IMR-90 (cell line): ENCODE results near the gene JAKMIP3. TPM values are rescaled to one million over a fixed set of nuclear protein-coding genes. Genes with fewer than 3 reads are reported as not detected.

Experiments
- ATAC-seq: fragments of 200-7000 bp; cut with Tn5 transposase; 2 replicates; pipeline ENCODE4 v1.9.1; 2020; ENCODE audit warnings: low read depth, mild to moderate bottlenecking, moderate library complexity
- BruUV-seq: library from RNA; stranded (reverse); fragments of 400-500 nt; replicated peaks from 2 replicates; lab custom pipeline; 2021; lab: Mats Ljungman, UMichigan
- CTCF ChIA-PET: fragments of 300-600 bp; formaldehyde crosslinking; extraction: SDS; loops from one replicate; lab custom pipeline; 2021; ENCODE audit warnings: antibody characterized with exemption; lab: Yijun Ruan, JAX
- POLR2A ChIA-PET: fragments of 300-600 bp; sonication (Branson Sonifier 250); formaldehyde crosslinking; loops from one replicate; lab custom pipeline; 2022; ENCODE audit warnings: antibody characterized with exemption; ENCODE audit not compliant: unreplicated experiment; lab: Charles Lee
- DNase-seq: peaks from one replicate; pipeline ENCODE4 v3.0.0; 2013
- H2AFZ ChIP-seq: replicated peaks from 2 replicates; pipeline ENCODE3; 2013; ENCODE audit warnings: low read length, mild to moderate bottlenecking; ENCODE audit not compliant: poor library complexity
- H2AK5ac ChIP-seq: 2 replicates; pipeline ENCODE4 v1.6.1; 2013; ENCODE audit warnings: low read depth, low read length, inconsistent platforms
- H2AK9ac ChIP-seq: replicated peaks from 2 replicates; pipeline ENCODE3; 2013; ENCODE audit warnings: mild to moderate bottlenecking, low read depth, low read length, moderate library complexity; ENCODE audit not compliant: poor library complexity
- H2BK120ac ChIP-seq: 2 replicates; pipeline ENCODE4 v1.6.1; 2013; ENCODE audit warnings: low read depth, low read length, inconsistent platforms
- H2BK15ac ChIP-seq: 3 replicates; pipeline ENCODE4 v1.6.1; 2013; ENCODE audit warnings: low read depth, low read length, inconsistent platforms
- H2BK20ac ChIP-seq: 2 replicates; pipeline ENCODE4 v1.6.1; 2013; ENCODE audit warnings: low read depth, mild to moderate bottlenecking, inconsistent platforms, low read length, moderate library complexity
- H2BK5ac ChIP-seq: 2 replicates; pipeline ENCODE4 v1.6.1; 2013; ENCODE audit warnings: mild to moderate bottlenecking, low read depth, low read length, inconsistent platforms; ENCODE audit not compliant: poor library complexity, severe bottlenecking
- H3K14ac ChIP-seq: replicated peaks from 2 replicates; pipeline ENCODE4 v1.6.1; 2013; ENCODE audit warnings: low read depth, low read length, inconsistent platforms
- H3K18ac ChIP-seq: 2 replicates; pipeline ENCODE4 v1.6.1; 2013; ENCODE audit warnings: low read depth, low read length, control low read depth
- H3K23ac ChIP-seq: 2 replicates; pipeline ENCODE4 v1.6.1; 2013; ENCODE audit warnings: low read depth, low read length, inconsistent platforms
- H3K27ac ChIP-seq: 2 replicates; pipeline ENCODE4 v1.5.1; 2013; ENCODE audit warnings: mild to moderate bottlenecking, control low read depth, low read length; ENCODE audit not compliant: insufficient read depth
- H3K27me3 ChIP-seq: 2 replicates; pipeline ENCODE4 v1.6.1; 2013; ENCODE audit warnings: low read length; ENCODE audit not compliant: control insufficient read depth, insufficient read depth
- H3K36me3 ChIP-seq: 2 replicates; pipeline ENCODE4 v1.6.1; 2013; ENCODE audit warnings: low read length, mixed read lengths; ENCODE audit not compliant: control insufficient read depth, insufficient read depth
- H3K4ac ChIP-seq: 2 replicates; pipeline ENCODE4 v1.6.1; 2013; ENCODE audit warnings: low read depth, low read length, inconsistent platforms
- H3K4me1 ChIP-seq: 2 replicates; pipeline ENCODE4 v1.6.1; 2013; ENCODE audit warnings: low read length, mixed read lengths; ENCODE audit not compliant: control insufficient read depth, insufficient read depth
- H3K4me2 ChIP-seq: 2 replicates; pipeline ENCODE4 v1.6.1; 2013; ENCODE audit warnings: low read depth, mild to moderate bottlenecking, control low read depth, low read length, moderate library complexity
- H3K4me3 ChIP-seq: 2 replicates; pipeline ENCODE4 v1.5.1; 2013; ENCODE audit warnings: low read depth, mild to moderate bottlenecking, control low read depth, low read length, moderate library complexity; ENCODE audit not compliant: insufficient read depth
- H3K56ac ChIP-seq: 2 replicates; pipeline ENCODE4 v1.6.1; 2013; ENCODE audit warnings: low read length, inconsistent platforms; ENCODE audit not compliant: insufficient read depth; ENCODE audit errors: extremely low read depth
- H3K79me1 ChIP-seq, 2 experiments: 2 replicates each; pipeline ENCODE4 v1.6.1; 2013; ENCODE audit warnings: low read length in 2 of 2, inconsistent platforms in 1 of 2, low read depth in 1 of 2
- H3K9ac ChIP-seq: 2 replicates; pipeline ENCODE4 v1.6.1; 2013; ENCODE audit warnings: low read depth, low read length, control low read depth
- H3K9me1 ChIP-seq: 2 replicates; pipeline ENCODE4 v1.6.1; 2013; ENCODE audit warnings: low read length, inconsistent platforms; ENCODE audit not compliant: insufficient read depth
- H3K9me3 ChIP-seq: 2 replicates; pipeline ENCODE4 v1.6.1; 2013; ENCODE audit warnings: low read length; ENCODE audit not compliant: control insufficient read depth, insufficient read depth
- H4K20me1 ChIP-seq: 2 replicates; pipeline ENCODE4 v1.6.1; 2013; ENCODE audit warnings: low read length, inconsistent platforms; ENCODE audit not compliant: insufficient read depth
- H4K5ac ChIP-seq: 2 replicates; pipeline ENCODE4 v1.6.1; 2013; ENCODE audit warnings: mild to moderate bottlenecking, low read depth, low read length, control low read depth
- H4K8ac ChIP-seq, 2 experiments: 2 replicates each; pipeline ENCODE4 v1.6.1; 2013; ENCODE audit warnings: low read depth in 2 of 2, low read length in 2 of 2, control low read depth in 1 of 2, inconsistent platforms in 1 of 2
- H4K91ac ChIP-seq: 2 replicates; pipeline ENCODE4 v1.6.1; 2013; ENCODE audit warnings: low read depth, low read length, inconsistent platforms; ENCODE audit not compliant: insufficient read depth
- CTCF ChIP-seq: conservative IDR thresholded peaks from 2 replicates; pipeline ENCODE4 v1.5.1; 2012; ENCODE audit warnings: mild to moderate bottlenecking, low read depth, low read length, improper control_type of control experiment
- FOS ChIP-seq: fragments of 150-350 bp; IDR thresholded peaks from 2 replicates; pipeline ENCODE4 v1.6.1; 2016; ENCODE audit warnings: low read depth, low read length
- MAZ ChIP-seq: IDR thresholded peaks from 2 replicates; pipeline ENCODE4 v1.6.1; 2012; ENCODE audit warnings: low read depth, mild to moderate bottlenecking, low read length, improper control_type of control experiment, moderate library complexity, borderline replicate concordance
- MXI1 ChIP-seq: IDR thresholded peaks from 2 replicates; pipeline ENCODE4 v1.6.1; 2012; ENCODE audit warnings: low read depth, mild to moderate bottlenecking, low read length, moderate library complexity, borderline replicate concordance
- NFE2L2 ChIP-seq: fragments of 150-350 bp; IDR thresholded peaks from 2 replicates; pipeline ENCODE4 v1.6.1; 2016; ENCODE audit warnings: low read depth, mild to moderate bottlenecking, low read length
- RCOR1 ChIP-seq: IDR thresholded peaks from 2 replicates; pipeline ENCODE4 v1.6.1; 2012; ENCODE audit warnings: mild to moderate bottlenecking, low read length, improper control_type of control experiment; ENCODE audit not compliant: insufficient replicate concordance
- WGBS, 2 experiments: methylation state at CpG; one replicate each; pipeline versions ENCODE4 v1.1.5 to v1.1.7; 2013; ENCODE audit warnings: missing lambda C conversion rate in 2 of 2; ENCODE audit not compliant: insufficient read length in 1 of 2; ENCODE audit errors: extremely low coverage in 2 of 2; 5-methylcytosine and 5-hydroxymethylcytosine counted together
- dilution Hi-C: fragments of 300-500 bp; cut with HindIII; formaldehyde crosslinking; loops from one replicate; pipeline ENCODE4 v1.14.3; 2018; ENCODE audit warnings: low sequenced_read_pairs; ENCODE audit not compliant: unreplicated experiment
- in situ Hi-C: fragments of 300-500 bp; cut with MboI; formaldehyde crosslinking; loops from 3 replicates; pipeline ENCODE4 v1.14.3; 2019; ENCODE audit warnings: low sequenced_read_pairs, inconsistent platforms, mixed read lengths
- intact Hi-C: fragments of 100-400 bp; cut with micrococcal nuclease; formaldehyde crosslinking; loops from 2 replicates; pipeline ENCODE4 v1.10.0; 2022
- polyA plus RNA-seq, 3 experiments: library from polyadenylated mRNA; depleted of rRNA; stranded (reverse); fragments of >200 nt; gene quantifications; 2 replicates each; pipeline ENCODE4 v1.2.3, GENCODE V29; 2012; ENCODE audit warnings: low replicate concordance in 1 of 3
- total RNA-seq: library from RNA; depleted of rRNA; stranded (reverse); fragments of >200 nt; gene quantifications from 2 replicates; pipeline ENCODE4 v1.2.3, GENCODE V29; 2012

The JAKMIP3 gene
- total and polyA plus RNA-seq, 2 of the 4 experiments (the other 2 are of a cell fraction): under 0.01 to 0.22 TPM

- no peak overlapping the region for H3K4ac ChIP-seq
- no peak overlapping the region for H3K9ac ChIP-seq
- no CpG with 5 or more reads among the region's 9 CpGs for WGBS, 2 experiments
- H3K9me1 ChIP-seq: no peaks in the 10 kb centered on the region
- H3K18ac ChIP-seq: no peak overlapping the region
- no peak overlapping the region for H3K4me2 ChIP-seq
- DNase-seq: no peak
- no peak overlapping the region for H3K23ac ChIP-seq
- POLR2A ChIA-PET: no interaction called here
- H3K14ac ChIP-seq: no peak overlapping the region
- H2BK5ac ChIP-seq: no peak overlapping the region
- CTCF ChIA-PET: interaction anchor here (0.6 kb wide), 1 partner anchor 10 kb away, joined by 4 read pairs; no protein-coding TSS in a partner anchor
- H3K4me3 ChIP-seq: no peak overlapping the region
- intact Hi-C loops: no loop called here
- no peak overlapping the region for H4K5ac ChIP-seq
- no peak for ATAC-seq
- H3K4me1 ChIP-seq: no peaks in the 10 kb centered on the region
- no peak overlapping the region for H2BK20ac ChIP-seq
- H3K36me3 ChIP-seq: no peaks in the 10 kb centered on the region
- peaks cover 3% of the 10 kb centered on the region; the same call in 1 of the 2 replicates for H3K9me3 ChIP-seq
- in situ Hi-C loops: no loop called here
- H3K79me1 ChIP-seq: no peaks in the 10 kb centered on the region
- no peak overlapping the region for H2AFZ ChIP-seq
- H2BK15ac ChIP-seq: no peak overlapping the region
- TF ChIP-seq RCOR1 (no peak), NFE2L2 (no peak), CTCF (no peak), FOS (no peak), MXI1 (no peak), MAZ (no peak)
- no peak overlapping the region for H4K8ac ChIP-seq
- no peak overlapping the region for H3K27ac ChIP-seq
- H2AK5ac ChIP-seq: no peak overlapping the region
- H3K56ac ChIP-seq: no peak overlapping the region
- no peak overlapping the region for H2BK120ac ChIP-seq
- peaks cover 61% of the 10 kb centered on the region for H3K27me3 ChIP-seq
- H2AK9ac ChIP-seq: no peak overlapping the region
- no peak overlapping the region for H4K91ac ChIP-seq
- no peaks in the 10 kb centered on the region for H4K20me1 ChIP-seq
- dilution Hi-C loops: no loop called here
- BruUV-seq: no TSS peak
Measured at GRCh38 chr10:132040046-132040445, 25.7 kb upstream of the JAKMIP3 start.
